NCI-H1417 (cell line): ENCODE data around the gene TRIM65.

ENCODE experiments used
- DNase-seq, 3 experiments: peaks; one replicate each; lab custom pipeline; 2025; lab: John Stamatoyannopoulos, UW

Gene TRIM65, protein sequence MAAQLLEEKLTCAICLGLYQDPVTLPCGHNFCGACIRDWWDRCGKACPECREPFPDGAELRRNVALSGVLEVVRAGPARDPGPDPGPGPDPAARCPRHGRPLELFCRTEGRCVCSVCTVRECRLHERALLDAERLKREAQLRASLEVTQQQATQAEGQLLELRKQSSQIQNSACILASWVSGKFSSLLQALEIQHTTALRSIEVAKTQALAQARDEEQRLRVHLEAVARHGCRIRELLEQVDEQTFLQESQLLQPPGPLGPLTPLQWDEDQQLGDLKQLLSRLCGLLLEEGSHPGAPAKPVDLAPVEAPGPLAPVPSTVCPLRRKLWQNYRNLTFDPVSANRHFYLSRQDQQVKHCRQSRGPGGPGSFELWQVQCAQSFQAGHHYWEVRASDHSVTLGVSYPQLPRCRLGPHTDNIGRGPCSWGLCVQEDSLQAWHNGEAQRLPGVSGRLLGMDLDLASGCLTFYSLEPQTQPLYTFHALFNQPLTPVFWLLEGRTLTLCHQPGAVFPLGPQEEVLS

DNA sequence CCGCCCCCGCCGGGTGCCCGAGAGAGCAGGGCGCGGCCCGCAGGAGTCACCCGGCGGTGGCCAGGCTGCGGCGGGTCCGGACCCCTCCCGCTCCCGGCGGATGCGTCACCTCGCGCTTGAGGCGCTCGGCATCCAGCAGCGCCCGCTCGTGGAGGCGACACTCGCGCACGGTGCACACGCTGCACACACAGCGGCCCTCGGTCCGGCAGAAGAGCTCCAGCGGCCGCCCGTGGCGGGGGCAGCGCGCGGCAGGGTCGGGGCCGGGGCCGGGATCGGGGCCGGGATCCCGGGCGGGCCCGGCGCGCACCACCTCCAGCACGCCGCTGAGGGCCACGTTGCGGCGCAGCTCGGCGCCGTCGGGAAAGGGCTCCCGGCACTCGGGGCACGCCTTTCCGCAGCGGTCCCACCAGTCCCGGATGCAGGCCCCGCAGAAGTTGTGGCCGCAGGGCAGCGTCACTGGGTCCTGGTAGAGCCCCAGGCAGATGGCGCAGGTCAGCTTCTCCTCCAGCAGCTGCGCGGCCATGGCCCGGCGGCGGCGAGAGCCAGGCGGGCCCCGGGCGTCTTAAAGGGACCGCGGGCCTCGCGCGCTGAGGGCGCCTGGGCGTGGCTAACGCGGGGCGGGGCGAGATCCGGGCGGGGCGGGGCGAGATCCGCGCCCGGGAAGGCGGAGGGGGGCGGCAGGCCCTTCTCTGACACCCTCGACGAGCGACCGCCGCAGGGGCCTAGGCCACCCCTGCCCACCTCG, at the start of gene TRIM65:
TRIM65 (minus strand) TSS at position 537 of the 745 bp plus-strand sequence; CDS start at position 523, 14 bp downstream.
- DNase-seq = peak; percentile 70 to 84 (median 83)

DNA sequence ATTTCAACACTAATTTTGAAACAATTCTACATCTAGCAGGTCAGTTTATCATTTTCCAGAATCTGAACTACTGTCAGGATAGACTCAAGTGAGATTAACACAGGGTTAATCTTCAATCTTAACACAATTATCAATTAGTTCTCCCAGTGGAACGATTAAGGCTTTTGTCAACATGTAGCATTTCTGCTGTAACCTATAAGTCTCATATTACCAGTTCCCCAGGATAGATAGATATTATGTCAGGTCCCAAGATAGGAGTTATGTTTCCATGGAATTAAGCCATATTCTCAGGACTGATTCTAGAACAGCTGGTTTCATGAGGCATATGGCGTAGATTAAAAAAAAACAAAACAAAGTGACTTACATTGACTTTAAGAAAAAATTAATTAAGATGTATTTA, 48.5 kb upstream of the TRIM65 start:
- no peak for DNase-seq

DNA sequence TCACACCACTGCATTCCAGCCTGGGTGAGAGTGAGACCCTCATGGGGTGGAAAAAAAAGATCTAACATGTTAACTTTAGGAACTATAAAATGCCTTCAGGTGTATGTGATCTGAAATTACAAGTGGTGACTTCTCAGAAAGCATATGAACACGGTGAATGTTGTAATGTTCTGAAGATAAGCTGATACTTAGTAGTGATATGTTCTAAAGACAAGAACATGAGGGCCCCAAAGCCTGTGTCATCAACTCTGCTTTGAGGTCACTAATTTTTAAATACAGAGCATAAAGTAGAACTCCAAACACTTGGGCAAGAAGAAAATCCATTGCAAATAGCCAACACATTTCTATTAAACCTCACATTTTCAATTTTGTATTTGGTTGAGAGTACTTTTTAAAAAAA, 46.7 kb upstream of the TRIM65 start:
- no peak for DNase-seq

DNA sequence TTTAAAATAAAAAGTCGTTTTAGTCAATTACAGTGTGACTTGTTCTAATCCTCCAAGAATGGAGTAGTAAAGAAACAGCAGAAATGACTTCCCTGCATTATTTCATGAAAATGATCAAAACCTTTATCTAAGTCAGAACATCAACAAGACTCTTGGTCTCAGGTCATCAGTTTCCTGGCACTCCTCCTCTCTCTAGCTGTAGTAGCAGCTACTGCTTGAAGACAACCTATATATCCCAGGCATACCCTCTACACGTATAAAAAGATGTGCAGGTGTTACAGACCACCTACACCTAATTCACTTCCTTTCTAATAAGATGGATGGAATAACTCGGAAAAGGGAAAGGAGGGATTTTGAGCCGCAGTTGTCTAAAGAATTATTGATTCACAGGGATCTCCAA, 45.7 kb upstream of the TRIM65 start:
- no peak for DNase-seq

DNA sequence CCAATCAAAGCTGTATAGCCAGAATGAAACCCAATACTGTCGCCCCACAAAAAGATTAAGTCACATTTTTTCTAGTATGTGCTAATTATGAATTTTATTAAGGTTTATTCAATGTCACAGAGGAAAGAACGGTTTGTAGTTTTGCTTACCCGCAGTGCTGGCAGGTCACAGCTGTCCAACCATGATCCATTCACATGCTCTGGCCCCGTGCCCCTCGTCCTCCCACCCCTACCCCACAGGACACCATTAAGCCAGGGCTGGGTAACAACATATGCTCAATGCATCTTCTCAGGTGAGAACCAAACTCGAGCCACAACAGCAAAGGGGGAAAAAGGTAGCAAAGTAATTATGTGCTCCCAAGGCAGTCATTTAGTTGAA, 44.7 kb upstream of the TRIM65 start:
- no peak for DNase-seq

DNA sequence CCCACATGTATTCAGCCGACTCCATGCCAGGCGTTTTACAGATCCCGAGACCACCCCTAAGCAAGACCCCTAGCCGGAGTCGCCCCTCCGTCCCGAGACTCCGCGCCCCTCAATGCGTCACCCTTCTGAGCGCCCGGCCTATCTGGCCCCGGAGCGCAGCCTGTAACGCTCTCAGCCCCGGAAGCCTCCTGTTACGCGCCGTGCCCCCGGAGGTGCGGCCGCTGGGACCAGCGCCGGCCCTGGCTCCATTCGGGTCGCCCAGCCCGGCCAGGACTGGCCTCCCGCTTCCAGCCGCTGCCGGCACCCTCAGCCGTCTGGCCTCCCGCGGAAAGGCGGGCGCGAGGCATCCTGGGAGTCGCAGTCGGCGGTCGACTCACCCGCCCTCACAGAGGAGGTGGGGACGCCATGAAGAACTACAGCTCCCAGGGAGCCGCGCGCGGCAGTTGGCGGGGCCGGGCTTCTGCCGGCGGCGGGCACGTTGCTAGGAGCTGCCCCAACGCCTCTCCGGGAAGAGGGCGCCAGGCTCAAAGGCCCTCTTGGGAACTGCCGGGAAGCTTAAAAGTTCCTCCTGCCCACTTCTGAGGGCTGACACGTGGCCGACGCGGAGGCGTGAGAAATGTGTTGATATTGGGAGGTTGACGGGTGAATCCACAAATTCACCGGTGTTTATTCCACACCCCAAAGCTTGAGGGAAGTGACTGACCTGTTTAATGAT, 44.1 kb upstream of the TRIM65 start, which contains the start of gene FBF1:
FBF1 (minus strand) TSS at position 316 of the 715 bp plus-strand sequence. CDS start 2,893 bp downstream, outside the sequence.
- peak; percentile 94 to 96 (median 95) for DNase-seq

DNA sequence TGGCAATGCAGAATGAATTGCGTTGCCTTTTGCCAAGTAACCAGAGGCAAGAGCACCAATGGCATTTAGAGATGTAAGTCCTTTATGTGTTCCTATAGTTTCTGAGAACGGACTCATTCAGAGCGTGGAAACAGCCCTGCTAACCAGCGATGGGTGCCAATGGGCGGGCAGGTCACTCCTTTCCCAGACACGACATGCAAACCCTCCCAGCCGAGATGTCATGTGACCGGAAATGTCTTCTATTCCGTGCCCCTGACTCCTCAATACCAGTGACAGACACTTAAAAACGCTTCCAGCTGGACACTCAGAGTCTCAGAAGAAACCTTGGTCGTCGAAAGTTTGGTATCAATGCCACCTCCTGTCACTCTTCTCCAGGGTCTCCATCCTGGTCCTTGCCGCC, 40.9 kb upstream of the TRIM65 start:
- no peak for DNase-seq

DNA sequence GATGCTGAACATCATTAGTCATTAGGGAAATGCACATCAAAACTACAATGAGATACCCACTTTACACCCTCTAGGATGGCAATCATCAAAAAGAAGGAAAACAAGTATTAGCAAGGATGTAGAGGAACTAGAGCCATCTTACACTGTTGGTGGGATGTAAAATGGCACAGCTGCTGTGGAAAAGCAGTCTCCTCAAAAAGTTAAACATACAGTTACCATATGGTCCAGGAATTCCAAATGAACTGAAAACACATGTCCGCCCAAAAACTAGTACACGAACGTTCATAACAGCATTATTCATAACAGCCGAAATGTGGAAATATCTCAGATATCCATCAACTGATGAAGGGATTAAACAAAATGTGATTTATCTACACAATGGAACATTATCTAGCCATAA, 37.1 kb upstream of the TRIM65 start:
- no peak for DNase-seq

DNA sequence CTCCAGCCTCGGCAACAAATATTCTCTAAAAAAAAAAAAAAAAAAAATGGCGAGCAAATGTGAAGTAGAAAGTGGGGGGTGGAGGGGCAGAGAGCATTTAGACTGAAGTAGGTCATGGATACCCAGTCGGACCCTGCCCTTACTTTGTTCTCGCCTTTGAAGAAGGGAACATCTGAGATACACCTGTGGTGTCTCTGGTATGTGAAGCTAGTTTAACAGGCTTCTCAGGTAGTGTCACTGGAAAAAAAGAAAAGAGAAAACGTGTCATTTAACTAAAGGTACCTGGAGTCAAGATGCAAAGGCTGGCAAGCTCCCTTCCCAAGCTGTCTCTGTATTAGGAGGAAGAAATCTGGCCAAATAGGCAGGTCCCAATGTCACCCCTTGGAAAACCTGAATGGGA, 36.1 kb upstream of the TRIM65 start:
- no peak for DNase-seq

DNA sequence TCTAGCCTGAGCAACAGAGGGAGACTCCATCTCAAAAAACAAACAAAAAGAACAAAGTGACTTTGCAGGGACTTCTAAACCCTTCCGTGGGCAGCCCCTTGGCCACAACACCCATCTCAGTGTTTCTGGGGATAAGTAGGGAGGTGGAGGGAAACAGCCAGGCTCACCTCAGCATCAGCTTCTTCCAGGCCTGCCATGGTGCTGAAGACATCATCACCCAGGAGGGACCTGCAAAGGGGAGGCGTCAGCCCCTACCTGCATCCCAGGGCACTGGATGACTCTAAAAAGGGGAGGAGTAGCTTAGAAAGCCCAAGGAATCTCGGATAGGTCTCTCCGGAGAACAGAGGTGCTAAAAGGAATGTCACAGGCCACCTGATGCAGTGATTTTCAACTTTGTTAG, 34.3 kb upstream of the TRIM65 start:
- DNase-seq = no peak

DNA sequence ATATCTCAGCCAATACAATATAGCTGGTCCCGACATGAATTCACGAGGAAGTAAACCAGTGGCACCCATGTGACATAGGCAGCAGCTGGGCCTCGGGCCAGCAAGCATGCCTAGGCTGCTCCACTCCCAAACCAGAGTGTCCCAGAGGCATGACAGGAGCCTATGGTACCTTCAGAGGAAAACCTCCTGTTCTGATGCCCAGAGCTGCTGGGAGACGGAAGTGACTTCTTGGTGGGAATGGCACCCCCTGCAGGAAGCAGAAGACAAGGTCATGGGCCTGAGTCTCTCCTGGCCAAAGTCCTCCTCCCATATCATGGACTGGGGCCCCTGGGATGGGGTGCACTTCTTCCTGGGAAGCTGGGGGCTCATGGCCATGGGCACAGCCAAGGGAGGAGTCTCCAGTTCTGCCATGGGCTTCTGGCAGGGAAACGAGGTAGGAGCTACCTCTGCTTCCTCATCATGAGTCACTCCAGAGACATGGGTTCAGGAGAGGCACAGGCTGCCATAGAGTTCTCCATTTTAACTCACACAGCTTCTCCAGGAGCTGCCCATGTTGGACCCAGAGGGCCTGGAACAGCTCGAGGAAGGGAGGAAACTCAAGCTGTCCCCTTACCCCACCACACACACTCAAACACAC, 30.7 kb upstream of the TRIM65 start:
- peak in 2 of 3 experiments; percentile 5 to 46 for DNase-seq

DNA sequence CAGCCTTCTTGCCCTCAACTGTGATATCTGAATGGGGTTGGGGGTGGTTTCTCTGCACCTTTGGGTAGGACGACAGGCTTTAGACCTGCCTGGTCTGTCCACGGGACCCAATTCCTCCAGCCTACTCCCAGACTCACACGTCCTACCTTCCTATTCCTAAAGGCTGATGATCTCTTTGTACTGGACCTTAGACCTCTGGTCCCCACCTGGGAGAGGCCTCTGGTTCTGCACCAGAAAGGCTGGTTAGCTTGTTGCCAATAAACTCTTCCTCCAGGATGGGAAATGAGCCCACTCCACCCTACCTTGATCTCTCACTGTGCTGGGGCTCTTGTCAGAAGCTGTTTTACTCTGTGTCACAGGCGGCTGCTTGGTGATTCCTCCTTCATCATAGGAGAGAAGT, 29.7 kb upstream of the TRIM65 start:
- DNase-seq = no peak

DNA sequence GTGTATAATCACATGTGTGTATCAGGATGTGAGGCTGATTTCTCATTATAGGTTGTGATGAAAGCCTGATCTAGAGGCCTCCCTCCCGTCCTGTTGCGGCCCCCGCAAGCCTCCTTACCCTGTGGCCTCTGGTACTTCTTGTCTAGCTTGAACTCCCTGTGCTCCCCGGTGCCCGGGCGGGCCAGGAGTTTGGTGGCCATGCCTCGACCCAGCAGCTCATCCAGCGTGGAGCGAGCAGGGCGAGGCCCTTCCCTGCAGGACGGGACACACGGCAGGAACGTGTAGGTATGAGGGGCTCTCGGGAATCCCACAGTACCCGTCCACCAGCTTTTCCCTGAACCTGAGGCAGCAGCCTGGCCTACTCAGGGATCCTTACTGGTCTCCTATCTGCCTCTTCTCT, 29.2 kb upstream of the TRIM65 start:
- no peak for DNase-seq

DNA sequence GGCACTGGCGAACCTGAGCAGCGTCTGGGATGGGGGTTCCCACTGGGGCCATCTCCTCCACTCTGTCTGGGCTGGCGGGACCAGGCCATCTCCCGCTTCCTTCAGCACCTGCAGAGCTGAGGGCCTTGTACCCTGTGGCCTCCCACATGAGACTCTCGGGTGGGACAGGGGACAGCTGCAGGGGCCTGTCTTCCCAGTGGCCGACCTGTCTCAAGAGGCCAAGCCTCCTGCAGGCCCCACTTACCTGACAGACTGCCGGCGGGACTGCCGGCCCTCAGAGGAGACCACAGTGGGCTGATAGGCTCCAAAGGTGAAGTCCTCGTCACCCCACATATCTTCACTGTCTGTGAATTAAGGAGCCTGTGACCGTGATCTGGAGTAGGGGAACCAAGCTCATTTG, 28.4 kb upstream of the TRIM65 start:
- DNase-seq = no peak

DNA sequence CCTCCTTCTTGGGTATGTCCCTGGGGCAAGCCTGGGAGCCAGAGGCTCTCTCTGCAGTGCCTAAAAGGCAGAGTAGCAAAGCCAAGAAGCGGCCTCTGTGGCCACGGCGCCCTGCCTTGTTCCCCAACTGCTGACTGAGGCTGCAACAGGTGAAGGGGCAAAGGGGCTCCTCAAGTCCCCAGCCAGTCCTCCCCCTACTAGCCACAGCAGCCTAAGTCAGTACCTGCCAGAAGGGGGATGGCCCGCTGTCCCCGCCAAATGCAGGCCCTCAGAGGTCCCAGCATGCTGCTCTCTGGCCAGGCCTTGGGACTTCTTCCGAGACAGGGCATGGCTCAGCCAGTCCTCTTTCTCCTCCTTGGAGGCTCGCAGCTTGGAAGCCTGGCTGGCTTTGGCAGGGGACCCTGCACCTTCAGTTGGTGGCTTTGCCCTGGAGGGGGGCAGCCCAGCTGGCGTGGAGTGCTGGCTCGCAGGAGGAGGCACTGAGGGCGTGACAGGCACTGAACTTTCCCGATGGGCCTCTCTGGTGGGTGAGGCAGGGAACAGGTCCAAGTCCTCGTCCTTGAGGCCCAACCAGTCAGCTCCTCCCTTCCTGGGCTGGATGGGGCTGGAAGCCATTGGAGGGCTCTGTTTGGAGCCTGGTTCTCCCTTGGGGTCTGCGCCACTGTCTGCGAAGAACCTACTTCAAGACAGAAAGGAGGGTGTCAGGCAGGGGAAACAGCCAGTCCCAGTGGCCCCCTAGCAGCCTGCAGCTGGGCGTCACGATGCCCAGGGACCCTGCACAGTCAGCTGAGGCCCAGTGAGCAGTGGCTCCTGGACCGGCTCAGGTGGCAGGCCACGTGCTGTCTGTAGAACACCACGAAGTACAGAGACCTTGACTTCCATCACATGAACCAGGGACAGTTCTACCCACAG, 26.5 kb upstream of the TRIM65 start:
- DNase-seq = no peak

DNA sequence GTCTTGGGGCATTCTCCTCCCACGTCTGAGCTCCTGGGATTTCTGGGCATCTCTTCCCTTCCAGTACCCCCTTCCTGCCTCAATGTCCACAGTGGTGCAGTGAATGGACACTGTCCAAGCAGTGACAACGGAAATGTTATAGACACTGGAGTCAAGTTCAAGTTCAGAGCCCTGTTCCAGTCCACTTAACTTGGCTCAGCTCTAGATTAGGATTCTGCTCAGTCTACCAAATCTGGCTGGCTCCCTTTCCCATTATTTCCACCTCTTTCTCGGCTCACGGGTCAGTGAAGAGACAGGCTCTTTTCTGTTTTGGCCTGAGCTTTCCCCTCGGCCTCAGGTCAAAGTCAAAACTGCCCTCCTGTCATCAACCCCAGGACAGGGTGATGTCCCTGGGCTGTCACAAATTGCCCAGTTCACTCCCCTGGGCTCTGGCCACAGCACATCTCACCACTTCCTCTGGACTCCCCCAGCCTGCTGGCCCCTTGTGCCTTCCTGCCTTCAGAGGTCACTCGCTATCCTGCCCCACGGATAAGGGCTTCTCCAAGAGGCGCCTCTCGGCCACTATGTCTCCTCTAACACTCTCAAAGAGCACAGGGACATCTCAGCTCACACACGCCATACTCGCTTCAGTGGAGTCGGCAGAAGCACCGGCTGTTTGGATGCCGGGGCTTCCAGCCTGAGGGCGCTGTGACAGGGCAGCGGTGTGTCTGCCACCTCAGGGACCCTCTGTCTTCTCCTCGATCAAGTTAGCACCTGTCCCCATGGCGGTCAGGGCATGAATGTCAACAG, 25.6 kb upstream of the TRIM65 start:
- DNase-seq = no peak

DNA sequence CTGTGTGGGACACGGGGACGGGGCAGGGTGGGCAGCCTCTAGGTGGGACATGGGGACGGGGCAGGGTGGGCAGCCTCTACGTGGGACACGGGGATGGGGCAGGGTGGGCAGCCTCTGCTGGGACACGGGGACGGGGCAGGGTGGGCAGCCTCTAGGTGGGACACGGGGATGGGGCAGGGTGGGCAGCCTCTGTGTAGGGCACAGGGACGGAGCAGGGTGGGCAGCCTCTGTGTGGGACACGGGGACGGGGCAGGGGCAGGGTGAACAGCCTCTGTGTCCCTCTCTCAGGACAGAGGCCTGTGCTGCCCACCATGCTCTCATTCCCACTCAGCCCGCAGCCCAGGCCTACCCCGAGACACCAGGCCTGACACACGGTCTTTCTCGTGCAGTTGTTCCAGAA, 24.8 kb upstream of the TRIM65 start:
- no peak for DNase-seq

DNA sequence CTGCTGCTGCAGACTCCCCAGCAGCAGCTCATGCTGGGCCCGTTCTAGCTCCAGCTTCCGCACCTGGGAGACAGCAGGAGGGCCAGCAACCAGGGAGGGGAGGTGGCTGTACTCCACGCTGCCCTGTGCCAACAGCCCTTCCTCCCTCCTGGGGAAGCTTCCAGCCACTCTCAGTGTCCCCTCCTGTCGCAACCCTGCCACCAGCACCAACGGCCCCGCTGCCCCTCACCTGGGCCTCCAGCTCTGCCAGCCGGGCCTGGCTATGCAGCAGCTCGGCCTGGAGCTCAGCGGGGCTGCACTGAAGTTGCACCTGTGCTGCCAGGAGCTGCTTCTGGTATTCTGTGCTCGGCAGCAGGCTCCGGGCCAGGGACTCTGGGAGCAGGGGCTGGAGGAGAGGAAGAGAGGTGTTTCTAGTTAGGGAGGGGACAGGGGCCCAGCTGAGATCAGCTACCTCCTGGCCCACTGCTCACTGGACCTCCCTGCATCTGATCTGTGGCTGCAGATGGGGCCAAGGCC, 23.4 kb upstream of the TRIM65 start:
- DNase-seq = peak in 1 of 3 experiments; percentile 43

DNA sequence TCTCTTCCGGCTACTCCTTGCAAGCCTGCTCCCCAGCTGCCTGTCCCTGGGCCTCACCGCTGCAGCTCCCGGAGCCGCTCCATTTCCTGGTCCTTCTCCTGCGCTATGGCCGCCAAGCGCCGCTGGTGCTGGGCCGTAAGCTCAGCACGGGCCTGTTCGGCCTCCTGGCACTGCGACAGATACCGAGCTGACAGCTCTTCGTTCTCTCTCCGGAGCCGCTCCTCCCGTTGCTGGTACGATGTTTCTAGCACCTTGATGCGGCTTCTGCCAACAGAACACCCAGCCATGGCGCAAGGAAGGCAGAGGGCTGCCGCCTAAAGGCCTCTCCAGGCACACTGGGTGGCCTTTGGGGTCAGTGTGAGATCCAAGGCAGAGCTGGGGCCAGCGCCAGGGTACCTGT, 22.9 kb upstream of the TRIM65 start:
- no peak for DNase-seq
